Testis (tissue), 2 donors: ENCODE data around the gene APOA4.

Experiments used
- CTCF ChIP-seq, 3 experiments: fragments of 450-650 bp in 2 of 3; fragments of 200-600 bp in 1 of 3; sonication (generic) in 1 of 3; IDR thresholded peaks; one replicate each; pipeline ENCODE4 v1.5.1; 2016 to 2019; ENCODE audit warnings: antibody characterized with exemption in 3 of 3, mild to moderate bottlenecking in 2 of 3, moderate library complexity in 1 of 3
- POLR2A ChIP-seq: fragments of 450-650 bp; IDR thresholded peaks from one replicate; pipeline ENCODE4 v1.6.1; 2017; ENCODE audit warnings: antibody characterized with exemption, mild to moderate bottlenecking, moderate library complexity

- no peak for TF ChIP-seq CTCF (IDR thresholded peaks at IDR 0.05)
- TF ChIP-seq POLR2A, result no peak
These were observed 39.1 kb upstream of the APOA4 start for GRCh38 chr11:116862185-116862584.
